GM18508 (cell line): ENCODE data around the gene STIP1.

Experiments used
- ATAC-seq: cut with Tn5 transposase; IDR thresholded peaks from one replicate; pipeline ENCODE4 v1.9.1; 2021; ENCODE audit warnings: moderate number of reproducible peaks; ENCODE audit not compliant: insufficient read depth, unreplicated experiment

STIP1 gene

DNA sequence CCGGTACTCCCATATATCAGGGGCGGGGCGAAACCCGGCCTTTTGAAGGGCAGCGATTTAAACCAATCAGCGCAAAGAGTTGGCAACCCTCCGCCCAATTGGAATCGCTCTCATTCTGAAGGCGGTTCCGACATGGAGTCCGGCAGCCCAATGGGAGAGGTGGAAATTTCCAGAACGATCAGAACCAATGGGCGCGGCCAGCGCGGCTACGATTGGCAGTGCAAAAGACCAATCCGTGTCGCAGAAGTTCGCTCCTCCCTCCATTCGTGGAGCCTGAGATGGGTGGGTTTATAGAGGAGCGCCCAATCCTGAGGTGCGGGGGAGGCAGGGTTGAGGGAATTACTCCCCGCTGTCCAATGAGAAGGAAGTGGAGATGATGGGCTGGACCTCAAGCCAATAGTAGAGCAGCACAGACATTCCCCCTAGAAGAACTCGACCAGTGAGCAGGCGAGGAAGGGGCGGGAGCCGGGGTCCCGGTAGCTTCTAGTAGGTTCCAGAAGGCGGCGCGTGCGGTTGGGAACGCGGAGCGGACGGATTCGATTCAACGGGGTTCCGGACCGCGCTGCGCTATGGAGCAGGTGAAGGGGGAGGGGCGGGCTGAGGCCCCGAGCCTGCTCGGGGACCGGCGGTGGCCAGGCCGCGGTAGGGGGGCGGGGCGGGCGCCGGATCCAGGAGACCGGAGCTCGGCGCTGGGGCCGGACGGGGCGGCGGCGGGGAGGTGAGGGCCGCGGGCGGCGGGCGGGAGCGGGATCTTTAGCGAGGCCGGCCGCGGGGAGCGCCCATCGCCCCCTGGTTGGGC, at the start of gene STIP1:
Gene STIP1 (plus strand): TSS at position 479 of the 799 bp plus-strand sequence. CDS start 91 bp downstream, at position 570.
- peak; percentile 77 for ATAC-seq

DNA sequence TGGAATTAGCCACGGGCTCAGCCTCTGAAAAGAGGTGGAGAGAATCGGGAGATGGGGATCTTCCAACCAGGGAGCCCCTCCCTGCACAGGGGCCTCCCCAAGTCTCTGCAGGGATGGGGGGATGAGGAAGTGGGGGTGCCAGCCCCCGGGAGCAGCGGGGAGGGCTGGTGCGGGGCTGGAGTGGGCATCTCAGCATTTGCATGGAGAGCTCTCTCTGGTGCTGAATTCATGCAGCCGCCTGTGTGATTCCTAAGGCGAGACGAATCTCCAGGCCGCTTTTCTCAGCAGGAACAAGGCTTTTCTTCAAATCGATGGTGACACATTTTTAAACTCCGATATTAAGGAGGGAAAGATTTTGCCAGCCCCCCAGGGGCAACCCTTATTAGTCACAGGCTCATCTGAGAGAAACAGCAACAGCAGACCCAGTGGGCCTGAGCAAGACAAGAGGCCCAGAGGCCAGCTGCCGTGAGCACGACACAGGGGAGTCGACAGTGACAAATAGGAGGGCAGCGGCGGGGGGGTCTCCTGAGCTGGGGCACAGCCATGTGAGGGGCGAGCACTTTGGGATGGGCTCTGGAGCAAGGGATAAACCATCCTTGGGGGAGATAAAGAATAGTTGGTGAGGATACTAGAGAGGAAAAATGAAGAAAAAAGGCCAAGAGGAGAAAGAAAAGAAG, 49.1 kb upstream of the STIP1 start:
- ATAC-seq: no peak

DNA sequence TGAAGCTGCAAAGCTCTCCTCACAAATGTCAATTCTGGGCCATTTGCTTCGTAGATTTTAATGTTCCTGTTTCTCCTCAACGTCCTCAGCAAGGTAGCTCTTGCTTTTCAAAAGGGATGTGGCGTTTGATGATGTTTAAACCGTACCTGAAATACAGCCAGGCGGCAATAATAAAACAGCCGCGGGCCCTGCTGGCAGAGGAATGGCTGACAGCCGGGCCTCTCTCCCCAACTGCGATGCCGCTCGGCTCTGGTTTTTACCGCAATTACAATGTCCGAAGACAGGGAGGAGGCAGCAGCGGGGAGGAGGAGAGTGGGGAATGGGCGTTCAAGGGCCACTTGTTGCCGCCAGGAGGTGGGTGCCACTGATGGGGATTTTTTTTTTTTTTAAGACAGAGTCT, 47.6 kb upstream of the STIP1 start:
- no peak for ATAC-seq

- ATAC-seq: no peak
Measured at GRCh38 chr11:64139049-64139448, 46.9 kb upstream of the STIP1 start.

DNA sequence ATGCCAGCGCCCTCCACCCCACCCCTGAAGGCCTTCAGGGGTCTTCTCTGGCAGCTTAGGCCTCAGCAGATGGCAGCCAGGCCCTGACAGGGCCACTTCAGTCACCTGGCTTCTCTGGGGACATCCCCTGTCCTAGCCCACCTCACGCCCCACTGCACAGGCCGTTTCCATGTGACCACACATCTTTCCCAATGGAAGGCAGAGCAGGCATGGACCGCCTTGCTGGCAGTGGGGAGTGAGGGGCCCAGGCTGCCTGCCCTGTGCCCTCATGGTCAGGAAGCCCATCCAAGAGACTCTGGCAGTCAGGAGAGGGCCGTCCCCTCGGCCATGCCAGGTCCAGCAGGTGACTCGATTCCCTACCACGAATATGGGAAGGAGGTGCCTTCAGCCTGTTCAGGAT, 45.9 kb upstream of the STIP1 start:
- ATAC-seq: no peak

DNA sequence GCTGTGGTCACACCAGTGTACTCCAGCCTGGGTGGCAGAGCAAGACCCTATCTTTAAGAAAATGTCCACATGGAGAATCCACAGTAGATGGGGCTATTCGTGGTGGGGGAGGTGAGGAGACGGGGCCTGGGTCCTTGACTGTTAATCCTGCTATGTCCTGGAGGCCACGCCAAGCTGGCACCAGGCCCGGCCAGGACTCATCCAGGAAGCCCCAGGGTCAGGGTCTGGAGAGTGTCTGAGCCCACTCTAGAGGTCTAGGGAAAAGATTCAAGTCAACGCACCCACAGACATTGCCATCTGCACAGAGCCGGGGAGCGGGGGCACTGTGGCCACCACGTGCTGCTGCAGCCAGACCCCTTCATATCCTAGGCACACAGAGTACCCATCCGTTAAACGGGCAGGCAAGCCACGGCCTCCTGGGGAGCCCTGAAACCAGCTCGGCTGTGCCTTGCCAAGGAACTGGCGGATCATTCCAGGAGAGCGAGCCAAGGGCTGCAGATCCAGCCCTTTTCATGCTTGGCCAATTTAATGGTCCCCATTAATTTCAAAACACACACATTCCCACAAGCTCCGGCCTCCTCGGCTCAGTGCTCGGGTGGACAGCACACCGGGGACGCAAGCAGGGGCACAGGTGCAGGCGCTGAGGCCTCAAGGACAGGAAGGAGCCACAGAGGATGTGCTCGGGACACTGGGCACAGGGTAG, 44.7 kb upstream of the STIP1 start:
- ATAC-seq: no peak

DNA sequence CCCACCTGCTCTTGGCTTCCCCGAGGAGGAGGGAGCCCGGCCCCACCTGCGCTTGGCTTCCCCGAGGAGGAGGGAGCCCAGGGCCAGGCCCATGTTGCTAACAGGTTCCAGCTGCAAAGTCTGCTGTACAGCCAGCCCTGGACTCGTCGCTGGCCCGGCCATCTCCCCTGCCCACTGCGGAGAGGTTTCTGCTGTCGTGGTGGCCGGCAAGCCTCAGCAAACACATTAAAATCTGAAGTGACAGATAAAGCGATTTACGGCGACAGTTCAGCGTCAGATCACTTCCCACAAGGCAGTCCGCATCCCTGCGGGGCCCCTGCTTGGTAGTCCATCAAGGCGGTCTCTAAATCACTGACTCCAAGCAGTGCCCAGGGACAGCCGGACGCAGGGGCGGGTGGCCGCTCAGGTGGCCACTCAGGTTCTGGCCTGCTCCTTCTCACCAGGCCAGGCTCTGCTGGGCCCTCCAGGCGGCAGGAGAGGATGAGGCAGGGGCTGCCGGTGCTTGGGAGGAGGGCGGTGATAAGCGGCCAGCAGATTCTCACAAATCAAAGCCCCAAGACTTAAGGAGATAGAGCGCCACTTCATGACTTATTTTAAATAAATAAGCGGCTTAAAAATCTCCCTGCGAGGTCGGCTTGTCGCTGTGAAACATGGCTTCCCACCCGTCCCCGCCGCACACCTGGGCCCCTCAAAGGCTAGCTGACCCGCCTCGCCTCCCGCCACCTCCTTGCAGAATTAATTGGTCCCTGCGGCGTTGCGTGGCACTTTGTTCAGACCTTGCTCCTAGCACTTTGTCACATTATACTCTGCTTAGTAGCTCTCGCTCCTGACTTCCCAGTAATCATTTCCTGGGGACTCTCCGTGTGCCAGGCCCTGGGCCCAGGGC, 41.1 kb upstream of the STIP1 start:
- no peak for ATAC-seq

DNA sequence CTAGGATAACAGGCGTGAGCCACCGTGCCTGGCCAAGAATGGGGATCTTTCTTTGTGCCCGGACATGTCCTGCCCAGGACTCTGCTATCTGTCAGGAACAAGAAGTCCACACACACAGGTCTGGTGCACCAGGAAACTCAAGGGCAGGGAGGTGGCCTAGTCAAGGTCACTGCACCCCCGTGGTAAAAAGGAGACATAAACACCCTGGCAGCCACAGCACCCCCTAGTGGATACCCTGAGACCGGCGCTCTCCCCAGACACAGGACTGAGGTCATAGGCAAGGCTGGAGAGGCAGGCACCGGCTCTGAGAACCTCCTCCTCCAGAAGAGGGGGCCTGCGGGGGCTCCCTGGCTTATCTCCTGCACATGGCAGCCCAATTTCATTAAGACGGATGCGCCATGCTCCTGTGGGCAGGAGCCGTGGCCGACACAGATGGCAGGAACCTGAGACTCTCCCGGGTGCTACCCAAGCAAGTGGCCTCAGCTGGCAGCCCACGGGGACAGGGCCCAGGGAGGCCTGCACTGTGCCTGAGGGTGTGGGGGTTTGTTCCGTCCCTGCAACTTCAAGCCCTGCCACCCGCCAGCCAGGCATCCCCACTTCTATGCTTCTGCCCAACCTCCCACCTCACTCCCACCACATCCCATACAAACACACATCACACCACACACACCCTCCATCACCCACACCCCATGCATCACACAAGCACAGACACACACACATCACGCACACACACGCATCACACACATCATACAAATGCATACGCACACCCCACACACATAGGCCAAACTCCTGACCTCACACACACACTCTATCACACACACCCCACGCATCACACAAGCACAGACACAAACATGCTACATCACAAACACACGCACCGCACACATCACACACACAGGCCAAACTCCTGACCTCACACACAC, 39.7 kb upstream of the STIP1 start:
- no peak for ATAC-seq

DNA sequence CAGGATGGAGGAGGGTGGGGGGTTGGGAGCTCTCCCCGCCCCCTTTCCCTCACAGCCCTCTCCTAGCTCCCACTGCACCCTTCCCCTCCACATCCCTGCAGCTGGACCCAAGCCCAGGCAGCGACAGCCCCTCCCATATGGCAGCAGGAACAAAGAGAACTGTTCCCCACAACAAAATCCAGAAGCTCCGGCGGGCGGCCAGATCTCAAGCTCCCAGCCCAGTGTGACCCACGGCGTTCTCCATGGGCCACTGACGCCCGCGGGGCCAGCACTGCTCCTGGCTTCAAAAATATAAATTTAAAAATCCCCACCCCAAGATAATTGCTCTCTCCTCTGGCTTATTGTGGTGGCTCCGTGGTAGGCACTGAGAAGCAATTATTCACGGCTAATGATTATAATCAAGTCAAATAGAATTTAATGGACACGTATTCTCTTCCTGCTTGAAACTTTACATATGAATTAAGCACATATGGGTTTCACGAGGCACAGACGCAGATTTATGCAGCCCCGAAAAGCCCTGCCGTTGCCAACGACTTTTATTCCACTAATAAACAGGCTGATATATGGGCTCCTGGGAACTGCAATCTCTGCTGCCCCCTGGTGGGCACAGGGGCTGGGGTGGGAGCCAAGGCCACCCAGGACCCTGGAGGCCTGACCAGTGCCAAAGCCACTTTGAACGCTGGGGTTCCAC, 37.6 kb upstream of the STIP1 start:
- ATAC-seq: no peak

GRCh38 chr11:64148917-64149617, 36.9 kb upstream of the STIP1 start:
- ATAC-seq: no peak

GRCh38 chr11:64150051-64150450, 35.9 kb upstream of the STIP1 start:
- no peak for ATAC-seq

DNA sequence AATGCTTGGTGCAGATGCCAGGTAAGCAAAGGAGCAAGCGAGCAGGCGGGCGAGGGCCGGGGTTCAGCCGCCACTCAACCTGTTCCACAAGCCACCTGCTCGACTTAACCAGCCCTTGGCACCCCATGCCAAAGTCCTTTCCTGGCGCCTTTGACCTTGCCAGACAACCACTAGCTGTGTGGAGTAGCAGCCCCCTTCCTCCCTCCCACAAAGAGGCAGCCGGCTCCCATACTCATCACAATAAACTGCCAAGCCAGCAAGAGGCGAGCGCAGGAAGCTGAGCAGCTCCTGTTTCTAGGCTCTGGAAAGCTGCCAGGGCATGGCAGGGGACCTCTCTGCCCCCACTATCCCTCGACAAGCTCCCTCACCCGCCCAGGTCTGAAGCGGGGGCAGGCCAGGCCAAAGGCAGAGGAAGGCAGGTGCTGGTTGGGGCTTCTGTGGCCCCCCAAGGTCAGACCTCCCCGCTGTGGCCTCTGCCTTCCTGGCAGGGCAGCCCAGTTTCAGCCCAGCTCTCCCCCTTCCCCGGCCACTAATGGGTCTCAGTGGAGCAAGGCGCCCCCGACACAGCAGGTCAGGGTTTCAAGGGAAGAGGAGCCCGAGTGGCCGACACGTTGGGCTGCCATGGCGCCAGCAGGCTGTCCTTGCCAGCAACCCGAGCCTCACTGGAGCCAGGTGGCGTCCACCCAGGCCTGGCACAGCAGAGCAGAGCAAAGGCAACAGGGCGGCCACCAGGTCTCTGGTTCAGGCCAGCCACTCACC, 35.3 kb upstream of the STIP1 start:
- no peak for ATAC-seq

GRCh38 chr11:64151337-64151736, 34.6 kb upstream of the STIP1 start:
- no peak for ATAC-seq

DNA sequence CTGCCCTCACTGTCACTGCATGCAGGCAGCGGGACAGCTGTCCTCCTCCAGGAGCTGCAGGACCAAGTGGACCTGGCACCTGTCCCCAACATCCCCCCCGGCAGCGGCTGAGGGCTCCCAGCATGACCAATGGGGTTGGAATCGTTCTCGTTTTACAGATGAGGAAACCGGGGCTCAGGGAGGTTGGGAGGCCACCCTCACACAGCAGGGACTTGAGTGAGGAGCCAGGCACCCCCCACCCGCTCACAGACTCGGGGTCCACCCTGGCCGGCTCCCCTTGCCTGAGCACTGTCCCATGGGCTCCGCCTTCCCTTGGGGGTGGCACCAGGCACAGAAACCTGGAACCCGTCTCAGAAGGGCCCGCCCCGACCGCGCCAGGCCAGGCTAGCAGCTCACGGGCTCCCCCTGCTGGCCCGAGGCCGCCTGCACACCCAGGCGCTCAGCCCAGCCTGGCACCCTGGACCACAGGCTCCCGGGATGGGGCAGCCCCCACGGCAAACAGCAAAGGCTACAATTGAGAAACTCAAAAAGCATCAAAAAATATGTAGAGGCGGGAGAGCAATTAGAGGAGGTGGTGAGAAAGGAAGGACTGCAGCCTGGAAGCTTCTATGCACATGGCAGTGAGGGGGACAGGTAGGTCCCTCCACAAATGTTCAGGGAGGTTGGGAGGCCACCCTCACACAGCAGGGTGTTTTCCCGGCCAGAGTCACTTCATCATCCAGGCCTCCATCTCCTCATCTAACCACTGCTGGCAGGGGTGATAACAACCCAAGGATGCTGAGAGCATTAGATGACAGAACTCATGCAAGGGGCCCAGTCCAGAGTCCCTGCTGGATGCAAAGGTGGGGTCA, 32.9 kb upstream of the STIP1 start:
- ATAC-seq: no peak

GRCh38 chr11:64153812-64154211, 32.2 kb upstream of the STIP1 start:
- no peak for ATAC-seq

DNA sequence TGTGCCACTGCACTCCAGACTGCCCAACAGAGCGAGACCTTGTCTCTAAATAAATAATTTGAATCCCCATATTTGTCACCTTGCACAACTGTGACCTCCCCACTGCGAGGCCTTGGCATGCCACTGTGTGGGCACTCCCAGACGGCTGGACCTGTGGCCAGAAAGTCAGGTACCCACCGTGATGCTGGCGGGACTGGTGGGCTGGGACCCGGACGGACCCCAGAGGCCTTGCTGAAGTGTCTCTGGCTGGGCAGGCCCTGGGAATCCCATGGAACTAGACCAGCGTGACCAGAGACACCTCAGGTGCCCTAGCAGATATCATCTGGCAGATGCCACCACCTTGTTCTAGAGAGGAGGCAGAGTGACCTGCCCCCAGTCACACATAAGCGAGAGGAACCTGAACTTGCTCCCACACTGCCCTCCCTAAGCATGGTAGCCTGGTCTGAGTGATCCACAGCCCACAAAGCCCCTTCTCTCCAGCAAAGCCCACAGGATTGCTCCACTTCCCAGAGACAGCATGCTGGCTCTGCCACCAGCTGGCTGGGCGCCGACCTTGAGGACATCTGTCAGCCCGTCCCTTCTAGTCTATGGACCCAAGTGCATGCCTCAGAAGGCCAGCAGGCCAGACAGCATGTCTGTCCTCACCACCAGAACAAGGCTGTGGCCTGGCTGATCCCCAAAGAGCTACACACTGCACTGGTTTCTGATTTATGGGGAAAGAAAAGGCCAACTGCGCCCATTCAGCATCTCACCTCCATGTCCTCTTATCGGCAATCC, 29.5 kb upstream of the STIP1 start:
- no peak for ATAC-seq
